Activated CD8-positive, alpha-beta memory T cell treated with anti-CD3 and anti-CD28 coated beads, Interleukin-2, amount 10 ng/mL, durations not matched to agents 7 days and 5 days (primary cell): ENCODE measurements around the gene MSANTD3. TPM values are rescaled to one million over a fixed set of nuclear protein-coding genes. Genes with fewer than 3 reads are reported as not detected.

ENCODE experiments used
- ATAC-seq: fragments of 150-1000 bp; cut with Tn5 transposase; one replicate; pipeline ENCODE4 v1.10.0; 2021; ENCODE audit warnings: moderate library complexity
- CTCF ChIA-PET: fragments of 350-600 bp; sonication (Branson Sonifier 250); formaldehyde crosslinking; loops from one replicate; lab custom pipeline; 2021; ENCODE audit warnings: antibody characterized with exemption; lab: Charles Lee
- DNase-seq: peaks from one replicate; pipeline ENCODE4 v3.0.0-alpha.2; 2020
- H3K27ac Mint-ChIP-seq: one replicate; pipeline ENCODE4 v1.8.0; 2021; ENCODE audit warnings: mild to moderate bottlenecking, mixed read lengths
- H3K27me3 Mint-ChIP-seq: one replicate; pipeline ENCODE4 v1.8.0; 2021; ENCODE audit warnings: mixed read lengths
- H3K36me3 Mint-ChIP-seq: one replicate; pipeline ENCODE4 v1.8.0; 2021; ENCODE audit warnings: mild to moderate bottlenecking, mixed read lengths
- H3K4me1 Mint-ChIP-seq: one replicate; pipeline ENCODE4 v1.8.0; 2021; ENCODE audit warnings: mixed read lengths
- H3K4me3 Mint-ChIP-seq: one replicate; pipeline ENCODE4 v1.8.0; 2021; ENCODE audit warnings: mild to moderate bottlenecking, moderate library complexity, mixed read lengths
- H3K9me3 Mint-ChIP-seq: one replicate; pipeline ENCODE4 v1.8.0; 2022; ENCODE audit warnings: low read depth, mixed read lengths
- total RNA-seq, 2 experiments: library from RNA; stranded (reverse); gene quantifications; one replicate each; pipeline ENCODE4 v1.2.3, GENCODE V29; 2021

The MSANTD3 gene
- total RNA-seq, 2 experiments from 2014 or later: 20.5 to 20.9 TPM

GRCh38 chr9:100457517-100457916, 30.6 kb downstream of the MSANTD3 start:
- Mint-ChIP-seq H3K4me3 (no peak overlapping the region), H3K4me1 (no peaks in the 10 kb centered on the region), H3K27me3 (no peaks in the 10 kb centered on the region), H3K36me3 (peaks cover 6% of the 10 kb centered on the region), H3K9me3 (no peaks in the 10 kb centered on the region), H3K27ac (no peak overlapping the region)
- DNase-seq (no peak), ATAC-seq (no peak)
- CTCF ChIA-PET: no interaction called here

- Mint-ChIP-seq H3K4me3 (no peak overlapping the region), H3K4me1 (no peaks in the 10 kb centered on the region), H3K27ac (no peak overlapping the region), H3K9me3 (no peaks in the 10 kb centered on the region), H3K36me3 (no peaks in the 10 kb centered on the region), H3K27me3 (peaks cover 5% of the 10 kb centered on the region)
- CTCF ChIA-PET: no interaction called here
- ATAC-seq: no peak
- no peak for DNase-seq
These were observed 33.0 kb downstream of the MSANTD3 start for GRCh38 chr9:100459963-100460362.

- CTCF ChIA-PET: interaction anchor here (1.3 kb wide), 1 partner anchor 136 kb away, joined by 3 read pairs; no protein-coding TSS in a partner anchor
- peaks cover 11% of the 10 kb centered on the region for H3K27me3 Mint-ChIP-seq
- no peak overlapping the region for H3K27ac Mint-ChIP-seq
- ATAC-seq (no peak), DNase-seq (no peak)
- H3K4me1 Mint-ChIP-seq: no peaks in the 10 kb centered on the region
- no peaks in the 10 kb centered on the region for H3K9me3 Mint-ChIP-seq
- H3K36me3 Mint-ChIP-seq: no peaks in the 10 kb centered on the region
- H3K4me3 Mint-ChIP-seq: no peak overlapping the region
These were observed 38.3 kb downstream of the MSANTD3 start for GRCh38 chr9:100465274-100465673.

- Mint-ChIP-seq H3K27me3 (peaks cover 14% of the 10 kb centered on the region), H3K36me3 (no peaks in the 10 kb centered on the region), H3K9me3 (no peaks in the 10 kb centered on the region), H3K4me3 (no peak overlapping the region), H3K4me1 (no peaks in the 10 kb centered on the region), H3K27ac (no peak overlapping the region)
- CTCF ChIA-PET: interaction anchor here (1.1 kb wide), 1 partner anchor 23 kb away, joined by 3 read pairs; no protein-coding TSS in a partner anchor
- ATAC-seq (no peak), DNase-seq (no peak)
These were observed 38.8 kb downstream of the MSANTD3 start for GRCh38 chr9:100465761-100466160.

- Mint-ChIP-seq H3K27me3 (peaks cover 15% of the 10 kb centered on the region), H3K4me3 (no peak overlapping the region), H3K36me3 (no peaks in the 10 kb centered on the region), H3K9me3 (no peaks in the 10 kb centered on the region), H3K4me1 (no peaks in the 10 kb centered on the region), H3K27ac (no peak overlapping the region)
- no peak for DNase-seq
- ATAC-seq: no peak
- CTCF ChIA-PET: interaction anchor here (0.5 to 1.1 kb wide), 3 partner anchors 23 to 439 kb away, joined by 3 read pairs; no protein-coding TSS in a partner anchor
These were observed 39.4 kb downstream of the MSANTD3 start for GRCh38 chr9:100466171-100466828.

- no peak overlapping the region for H3K4me3 Mint-ChIP-seq
- H3K9me3 Mint-ChIP-seq: no peaks in the 10 kb centered on the region
- no peak for ATAC-seq
- peaks cover 20% of the 10 kb centered on the region for H3K27me3 Mint-ChIP-seq
- H3K4me1 Mint-ChIP-seq: no peaks in the 10 kb centered on the region
- no peak overlapping the region for H3K27ac Mint-ChIP-seq
- CTCF ChIA-PET: interaction anchor here (0.5 to 1.1 kb wide), 3 partner anchors 23 to 440 kb away, joined by 3 read pairs; no protein-coding TSS in a partner anchor
- no peaks in the 10 kb centered on the region for H3K36me3 Mint-ChIP-seq
- DNase-seq: no peak
These were observed 39.9 kb downstream of the MSANTD3 start for GRCh38 chr9:100466829-100467221.

- no peaks in the 10 kb centered on the region for H3K9me3 Mint-ChIP-seq
- no peak overlapping the region for H3K27ac Mint-ChIP-seq
- no peaks in the 10 kb centered on the region for H3K36me3 Mint-ChIP-seq
- H3K27me3 Mint-ChIP-seq: peaks cover 28% of the 10 kb centered on the region
- DNase-seq (no peak), ATAC-seq (no peak)
- H3K4me3 Mint-ChIP-seq: no peak overlapping the region
- CTCF ChIA-PET: no interaction called here
- peaks cover 2% of the 10 kb centered on the region for H3K4me1 Mint-ChIP-seq
These were observed 41.1 kb downstream of the MSANTD3 start for GRCh38 chr9:100468041-100468440.

- CTCF ChIA-PET: interaction anchor here (0.7 kb wide), 1 partner anchor 14 kb away, joined by 3 read pairs; no protein-coding TSS in a partner anchor
- Mint-ChIP-seq H3K4me3 (peak overlapping the region; percentile 30), H3K4me1 (peaks cover 5% of the 10 kb centered on the region), H3K9me3 (no peaks in the 10 kb centered on the region), H3K36me3 (no peaks in the 10 kb centered on the region), H3K27ac (no peak overlapping the region), H3K27me3 (peaks cover 35% of the 10 kb centered on the region)
- ATAC-seq: no peak
- no peak for DNase-seq
These were observed 45.3 kb downstream of the MSANTD3 start for GRCh38 chr9:100472268-100472667.

GRCh38 chr9:100472788-100473275, 45.9 kb downstream of the MSANTD3 start, which contains the start of gene TMEFF1:
Gene TMEFF1, plus strand, starts transcription at chr9:100473149. Its CDS starts 396 bp downstream, at chr9:100473545.
- peaks cover 35% of the 10 kb centered on the region for H3K27me3 Mint-ChIP-seq
- H3K36me3 Mint-ChIP-seq: no peaks in the 10 kb centered on the region
- ATAC-seq: peak; percentile 76
- CTCF ChIA-PET: interaction anchor here (0.7 kb wide), 1 partner anchor 14 kb away, joined by 3 read pairs; no protein-coding TSS in a partner anchor
- H3K27ac Mint-ChIP-seq: no peak within 1 kb of the TSS
- DNase-seq: peak; percentile 47
- peak within 1 kb of the TSS; percentile 52 for H3K4me3 Mint-ChIP-seq
- peaks cover 5% of the 10 kb centered on the region for H3K4me1 Mint-ChIP-seq
- H3K9me3 Mint-ChIP-seq: no peaks in the 10 kb centered on the region

GRCh38 chr9:100473276-100474081, 46.5 kb downstream of the MSANTD3 start:
- CTCF ChIA-PET: no interaction called here

GRCh38 chr9:100474082-100474923, 47.4 kb downstream of the MSANTD3 start:
- H3K27me3 Mint-ChIP-seq: peaks cover 35% of the 10 kb centered on the region
- peaks cover 5% of the 10 kb centered on the region for H3K4me1 Mint-ChIP-seq
- no peak overlapping the region for H3K27ac Mint-ChIP-seq
- ATAC-seq (no peak), DNase-seq (no peak)
- peak overlapping the region; percentile 39 for H3K4me3 Mint-ChIP-seq
- H3K36me3 Mint-ChIP-seq: no peaks in the 10 kb centered on the region
- no peaks in the 10 kb centered on the region for H3K9me3 Mint-ChIP-seq
- CTCF ChIA-PET: no interaction called here

More at GRCh38 chr9:100473276-100474081, 46.5 kb downstream of the MSANTD3 start:
- ATAC-seq: peak; percentile 73
- peak overlapping the region; percentile 52 for H3K4me3 Mint-ChIP-seq
- H3K9me3 Mint-ChIP-seq: no peaks in the 10 kb centered on the region
- peaks cover 5% of the 10 kb centered on the region for H3K4me1 Mint-ChIP-seq
- DNase-seq: peak; percentile 42
- H3K36me3 Mint-ChIP-seq: no peaks in the 10 kb centered on the region
- H3K27ac Mint-ChIP-seq: no peak overlapping the region
- peaks cover 35% of the 10 kb centered on the region for H3K27me3 Mint-ChIP-seq

- no peak for DNase-seq
- Mint-ChIP-seq H3K9me3 (no peaks in the 10 kb centered on the region), H3K4me1 (peaks cover 5% of the 10 kb centered on the region), H3K36me3 (no peaks in the 10 kb centered on the region), H3K4me3 (no peak overlapping the region), H3K27ac (no peak overlapping the region), H3K27me3 (peaks cover 39% of the 10 kb centered on the region)
- no peak for ATAC-seq
- CTCF ChIA-PET: no interaction called here
These were observed 48.0 kb downstream of the MSANTD3 start for GRCh38 chr9:100474924-100475276.

GRCh38 chr9:100477241-100477640, 50.3 kb downstream of the MSANTD3 start:
- no peak overlapping the region for H3K4me3 Mint-ChIP-seq
- no peak for ATAC-seq
- CTCF ChIA-PET: no interaction called here
- H3K4me1 Mint-ChIP-seq: peaks cover 4% of the 10 kb centered on the region
- no peaks in the 10 kb centered on the region for H3K36me3 Mint-ChIP-seq
- H3K27me3 Mint-ChIP-seq: peaks cover 35% of the 10 kb centered on the region
- no peak overlapping the region for H3K27ac Mint-ChIP-seq
- H3K9me3 Mint-ChIP-seq: no peaks in the 10 kb centered on the region
- DNase-seq: no peak
